GM13976 (cell line): Measurements from ENCODE around the gene KANSL1.

Experiments
- DNase-seq: peaks from one replicate; pipeline ENCODE4 v3.0.0; 2012; ENCODE audit warnings: low spot score
- CTCF ChIP-seq: IDR thresholded peaks from 2 replicates; pipeline ENCODE4 v1.5.1; 2012; ENCODE audit warnings: borderline replicate concordance, mild to moderate bottlenecking; ENCODE audit not compliant: insufficient read depth; ENCODE audit errors: extremely low read depth, missing control alignments, control extremely low read depth
- in situ Hi-C: fragments of 300-500 bp; cut with MboI; formaldehyde crosslinking; loops from one replicate; pipeline ENCODE4 v1.12.0; 2022; ENCODE audit warnings: low sequenced_read_pairs, mixed read lengths, inconsistent platforms; ENCODE audit not compliant: unreplicated experiment

The KANSL1 gene

GRCh38 chr17:46163929-46164594 is 29.2 kb downstream of the KANSL1 start:
- no peak for TF ChIP-seq CTCF
- in situ Hi-C loops, result no loop called here
- DNase-seq, result no peak

- TF ChIP-seq CTCF, result no peak
- no peak for DNase-seq
- in situ Hi-C loops, result no loop called here
These were observed 29.9 kb downstream of the KANSL1 start for GRCh38 chr17:46163316-46163715.

GRCh38 chr17:46162866-46163265 is 30.4 kb downstream of the KANSL1 start:
- in situ Hi-C loops, result no loop called here
- DNase-seq, result no peak
- TF ChIP-seq CTCF, result no peak

GRCh38 chr17:46160169-46160568 is 33.1 kb downstream of the KANSL1 start:
- TF ChIP-seq CTCF, result no peak
- DNase-seq, result no peak
- in situ Hi-C loops, result no loop called here

GRCh38 chr17:46159686-46160085 is 33.5 kb downstream of the KANSL1 start:
- DNase-seq, result no peak
- in situ Hi-C loops, result no loop called here

More at GRCh38 chr17:46159686-46160085, 33.5 kb downstream of the KANSL1 start:
- TF ChIP-seq CTCF, result no peak
